Left lung (tissue), 10 donors: ENCODE results near the gene SAMM50. TPM values are rescaled to one million over a fixed set of nuclear protein-coding genes. Genes with fewer than 3 reads are reported as not detected.
A peak's percentile ranks its signal among the peaks of the same experiment; 100 is the strongest.

Source experiments
- ATAC-seq: fragments of 200-7000 bp; cut with Tn5 transposase; one replicate; pipeline ENCODE4 v1.9.1; 2020; ENCODE audit warnings: moderate library complexity
- DNase-seq, 4 donors: peaks; one replicate each; pipeline ENCODE4 v3.0.0-alpha.2; 2013 to 2020
- H3K27ac ChIP-seq, 2 donors: fragments of 200-600 bp; sonication (generic) in 1 of 2; one replicate each; pipeline versions ENCODE4 v1.5.0 to v1.8.0; 2020 to 2021
- H3K27me3 ChIP-seq, 2 donors: fragments of 200-600 bp; sonication (generic) in 1 of 2; one replicate each; pipeline versions ENCODE4 v1.5.0 to v1.8.0; 2020 to 2021
- H3K36me3 ChIP-seq, 2 donors: fragments of 200-600 bp; sonication (generic) in 1 of 2; one replicate each; pipeline versions ENCODE4 v1.5.0 to v1.8.0; 2020 to 2021
- H3K4me1 ChIP-seq, 2 donors: fragments of 200-600 bp; one replicate each; pipeline ENCODE4 v1.8.0; 2021
- H3K4me3 ChIP-seq, 2 donors: fragments of 200-600 bp; sonication (generic) in 1 of 2; one replicate each; pipeline versions ENCODE4 v1.5.0 to v1.8.0; 2020 to 2021; ENCODE audit warnings: mild to moderate bottlenecking in 1 of 2
- H3K9me3 ChIP-seq, 2 donors: fragments of 200-600 bp; sonication (generic) in 1 of 2; one replicate each; pipeline versions ENCODE4 v1.5.0 to v1.8.0; 2020 to 2021
- CTCF ChIP-seq, 2 donors: fragments of 200-600 bp; sonication (generic) in 1 of 2; IDR thresholded peaks; one replicate each; pipeline versions ENCODE4 v1.5.0 to v1.8.0; 2021; ENCODE audit warnings: antibody characterized with exemption in 2 of 2
- intact Hi-C, 2 donors: fragments of 100-400 bp; cut with DNase I; formaldehyde crosslinking; loops; one replicate each; pipeline versions ENCODE4 v1.11.2 to v1.14.2; 2022
- polyA plus RNA-seq, 6 donors: library from polyadenylated mRNA; unstranded; fragments of 120-200 nt; gene quantifications; one replicate each; pipeline ENCODE4 v1.2.1, GENCODE V29; 2013; ENCODE audit not compliant: insufficient read length in 6 of 6
- total RNA-seq, 2 donors: library from RNA; stranded (reverse); fragmentation: NEBNext Ultra II Directional; extraction: Animal tissue kit (Norgen Biotek cat#: 25700); gene quantifications; one replicate each; pipeline ENCODE4 v1.2.1, GENCODE V29; 2021
- donor health status: DM: no; HTN: yes; CAD: no.
- donor health status: DM: no; HTN: no; CAD: no.

The SAMM50 gene
- total and polyA plus RNA-seq, 8 donors = 23.3 to 66.6 (median 62.3) TPM

- no peak for ATAC-seq
- intact Hi-C loops = no loop called here
- Histone ChIP-seq H3K27ac (peak overlapping the region in 1 of 2 donors; percentile 97), H3K36me3 (no peaks in the 10 kb centered on the region), H3K4me3 (no peak overlapping the region), H3K27me3 (peaks cover 0 to 24% of the 10 kb centered on the region in 2 donors), H3K4me1 (peaks cover 0 to 71% of the 10 kb centered on the region in 2 donors), H3K9me3 (no peaks in the 10 kb centered on the region)
- no peak for TF ChIP-seq CTCF (IDR thresholded peaks at IDR 0.05)
- no peak for DNase-seq
These were observed 72.8 kb downstream of the SAMM50 start for GRCh38 chr22:44028091-44028490.

GRCh38 chr22:44029069-44029468 is 73.8 kb downstream of the SAMM50 start:
- peak overlapping the region in 1 of 2 donors; percentile 97 for H3K27ac ChIP-seq
- H3K4me3 ChIP-seq = no peak overlapping the region
- H3K27me3 ChIP-seq = peaks cover 0 to 17% of the 10 kb centered on the region in 2 donors
- ATAC-seq = no peak
- no peak for TF ChIP-seq CTCF (IDR thresholded peaks at IDR 0.05)
- H3K36me3 ChIP-seq = no peaks in the 10 kb centered on the region
- no peaks in the 10 kb centered on the region for H3K9me3 ChIP-seq
- intact Hi-C loops = no loop called here
- DNase-seq = no peak
- peaks cover 0 to 62% of the 10 kb centered on the region in 2 donors for H3K4me1 ChIP-seq

- Histone ChIP-seq H3K27me3 (peaks cover 0 to 7% of the 10 kb centered on the region in 2 donors), H3K4me1 (peaks cover 0 to 55% of the 10 kb centered on the region in 2 donors), H3K27ac (peak overlapping the region; percentile 67 to 97), H3K9me3 (no peaks in the 10 kb centered on the region), H3K4me3 (no peak overlapping the region), H3K36me3 (no peaks in the 10 kb centered on the region)
- TF ChIP-seq CTCF (IDR thresholded peaks at IDR 0.05) = no peak
- peak in 1 of 4 donors; percentile 58 for DNase-seq
- no peak for ATAC-seq
- intact Hi-C loops = no loop called here
These were observed 74.9 kb downstream of the SAMM50 start for GRCh38 chr22:44030051-44030701.

GRCh38 chr22:44030702-44031082 is 75.5 kb downstream of the SAMM50 start:
- no peak for ATAC-seq
- DNase-seq = peak in 1 of 4 donors; percentile 24
- no peaks in the 10 kb centered on the region for H3K9me3 ChIP-seq
- intact Hi-C loops = no loop called here
- H3K4me3 ChIP-seq = no peak overlapping the region
- no peaks in the 10 kb centered on the region for H3K36me3 ChIP-seq
- H3K27ac ChIP-seq = peak overlapping the region; percentile 67 to 97
- peaks cover 0 to 2% of the 10 kb centered on the region in 2 donors for H3K27me3 ChIP-seq
- peaks cover 0 to 50% of the 10 kb centered on the region in 2 donors for H3K4me1 ChIP-seq
- no peak for TF ChIP-seq CTCF (IDR thresholded peaks at IDR 0.05)

- Histone ChIP-seq H3K36me3 (no peaks in the 10 kb centered on the region), H3K27ac (peak overlapping the region; percentile 67 to 97), H3K9me3 (no peaks in the 10 kb centered on the region), H3K4me3 (no peak overlapping the region), H3K27me3 (no peaks in the 10 kb centered on the region), H3K4me1 (peaks cover 0 to 44% of the 10 kb centered on the region in 2 donors)
- no peak for TF ChIP-seq CTCF (IDR thresholded peaks at IDR 0.05)
- DNase-seq = peak in 1 of 4 donors; percentile 31
- ATAC-seq = no peak
- intact Hi-C loops = no loop called here
These were observed 76.1 kb downstream of the SAMM50 start for GRCh38 chr22:44031158-44031952.
